A549 (cell line): Measurements from ENCODE around the gene CCDC97.

Experiments used
- CHD2 ChIP-seq: fragments of 150-350 bp; IDR thresholded peaks from 2 replicates; pipeline ENCODE4 v1.6.1; 2014; ENCODE audit warnings: low read length; ENCODE audit not compliant: partially characterized antibody
- CHD4 ChIP-seq: fragments of 200-600 bp; sonication (generic); IDR thresholded peaks from 2 replicates; pipeline ENCODE4 v1.6.1; 2016; ENCODE audit warnings: antibody characterized with exemption, mild to moderate bottlenecking, borderline replicate concordance
- FOXS1 ChIP-seq: fragments of 250-450 bp; sonication (Bioruptor Pico); IDR thresholded peaks from 2 replicates; pipeline ENCODE4 v1.5.0; 2020; ENCODE audit warnings: mild to moderate bottlenecking, moderate library complexity
- HOXB5 ChIP-seq: fragments of 250-450 bp; sonication (Bioruptor Pico); IDR thresholded peaks from 2 replicates; pipeline ENCODE4 v1.5.0; 2020; ENCODE audit warnings: mild to moderate bottlenecking, moderate library complexity
- KDM5A ChIP-seq: fragments of 200-600 bp; sonication (generic); IDR thresholded peaks from 2 replicates; pipeline ENCODE4 v1.6.1; 2016; ENCODE audit warnings: antibody characterized with exemption, mild to moderate bottlenecking
- POLR2A ChIP-seq: IDR thresholded peaks from 2 replicates; pipeline ENCODE4 v1.6.1; 2012; ENCODE audit warnings: mild to moderate bottlenecking, low read length
- RARB ChIP-seq: fragments of 250-450 bp; sonication (Bioruptor Pico); IDR thresholded peaks from 2 replicates; pipeline ENCODE4 v1.8.0; 2021; ENCODE audit warnings: mild to moderate bottlenecking, moderate library complexity
- SREBF2 ChIP-seq: fragments of 450-650 bp; IDR thresholded peaks from 2 replicates; pipeline ENCODE4 v1.6.1; 2014; ENCODE audit warnings: mild to moderate bottlenecking, moderate library complexity
- ZFP36 ChIP-seq: fragments of 450-650 bp; IDR thresholded peaks from 2 replicates; pipeline ENCODE4 v1.6.1; 2014; ENCODE audit warnings: borderline replicate concordance; ENCODE audit not compliant: partially characterized antibody
- TF ChIP-seq, protein P1 (sequence below): fragments of >200 bp; sonication (Bioruptor Twin); formaldehyde crosslinking; IDR thresholded peaks from 3 replicates; pipeline ENCODE4 v1.5.1; 2016
- TF ChIP-seq, protein P2 (sequence below): fragments of 250-450 bp; sonication (Bioruptor Pico); IDR thresholded peaks from 2 replicates; pipeline ENCODE4 v1.5.0; 2021; ENCODE audit warnings: mild to moderate bottlenecking, moderate library complexity, borderline replicate concordance

DNA sequence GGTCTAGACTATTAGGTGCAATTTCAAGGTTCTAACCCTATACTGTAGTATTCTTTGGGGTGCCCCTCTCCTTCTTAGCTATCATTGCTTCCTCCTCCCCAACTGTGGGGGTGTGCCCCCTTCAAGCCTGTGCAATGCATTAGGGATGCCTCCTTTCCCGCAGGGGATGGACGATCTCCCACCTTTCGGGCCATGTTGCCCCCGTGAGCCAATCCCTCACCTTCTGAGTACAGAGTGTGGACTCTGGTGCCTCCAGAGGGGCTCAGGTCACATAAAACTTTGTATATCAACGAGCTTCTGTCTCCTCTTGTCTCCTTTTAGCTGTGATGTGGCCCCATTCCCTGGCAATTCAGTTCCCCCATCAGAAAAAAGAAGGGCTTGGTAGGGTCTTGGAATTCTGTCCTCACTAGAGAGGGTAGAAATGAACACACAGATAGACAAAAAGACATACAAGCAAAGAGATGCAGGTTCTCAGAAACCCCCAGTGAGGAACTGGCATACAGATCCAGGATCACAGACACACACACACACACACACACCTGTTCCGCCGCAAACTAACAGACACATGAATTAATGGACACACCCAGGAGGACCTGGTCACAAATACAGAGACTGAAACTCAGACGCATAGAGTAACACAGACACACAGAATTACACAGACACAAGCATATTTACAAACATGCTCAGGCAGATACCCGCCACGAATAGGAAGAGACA, 48.3 kb upstream of the CCDC97 start:
- TF ChIP-seq, protein P1, sequence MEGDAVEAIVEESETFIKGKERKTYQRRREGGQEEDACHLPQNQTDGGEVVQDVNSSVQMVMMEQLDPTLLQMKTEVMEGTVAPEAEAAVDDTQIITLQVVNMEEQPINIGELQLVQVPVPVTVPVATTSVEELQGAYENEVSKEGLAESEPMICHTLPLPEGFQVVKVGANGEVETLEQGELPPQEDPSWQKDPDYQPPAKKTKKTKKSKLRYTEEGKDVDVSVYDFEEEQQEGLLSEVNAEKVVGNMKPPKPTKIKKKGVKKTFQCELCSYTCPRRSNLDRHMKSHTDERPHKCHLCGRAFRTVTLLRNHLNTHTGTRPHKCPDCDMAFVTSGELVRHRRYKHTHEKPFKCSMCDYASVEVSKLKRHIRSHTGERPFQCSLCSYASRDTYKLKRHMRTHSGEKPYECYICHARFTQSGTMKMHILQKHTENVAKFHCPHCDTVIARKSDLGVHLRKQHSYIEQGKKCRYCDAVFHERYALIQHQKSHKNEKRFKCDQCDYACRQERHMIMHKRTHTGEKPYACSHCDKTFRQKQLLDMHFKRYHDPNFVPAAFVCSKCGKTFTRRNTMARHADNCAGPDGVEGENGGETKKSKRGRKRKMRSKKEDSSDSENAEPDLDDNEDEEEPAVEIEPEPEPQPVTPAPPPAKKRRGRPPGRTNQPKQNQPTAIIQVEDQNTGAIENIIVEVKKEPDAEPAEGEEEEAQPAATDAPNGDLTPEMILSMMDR: no peak
- TF ChIP-seq HOXB5 (CRISPR knock-in tag) (no peak), CHD2 (no peak), ZFP36 (no peak), FOXS1 (no peak), POLR2A (no peak), KDM5A (no peak), RARB (no peak; the same call in 1 of the 2 replicates), SREBF2 (no peak), CHD4 (no peak)
- TF ChIP-seq, protein P2, sequence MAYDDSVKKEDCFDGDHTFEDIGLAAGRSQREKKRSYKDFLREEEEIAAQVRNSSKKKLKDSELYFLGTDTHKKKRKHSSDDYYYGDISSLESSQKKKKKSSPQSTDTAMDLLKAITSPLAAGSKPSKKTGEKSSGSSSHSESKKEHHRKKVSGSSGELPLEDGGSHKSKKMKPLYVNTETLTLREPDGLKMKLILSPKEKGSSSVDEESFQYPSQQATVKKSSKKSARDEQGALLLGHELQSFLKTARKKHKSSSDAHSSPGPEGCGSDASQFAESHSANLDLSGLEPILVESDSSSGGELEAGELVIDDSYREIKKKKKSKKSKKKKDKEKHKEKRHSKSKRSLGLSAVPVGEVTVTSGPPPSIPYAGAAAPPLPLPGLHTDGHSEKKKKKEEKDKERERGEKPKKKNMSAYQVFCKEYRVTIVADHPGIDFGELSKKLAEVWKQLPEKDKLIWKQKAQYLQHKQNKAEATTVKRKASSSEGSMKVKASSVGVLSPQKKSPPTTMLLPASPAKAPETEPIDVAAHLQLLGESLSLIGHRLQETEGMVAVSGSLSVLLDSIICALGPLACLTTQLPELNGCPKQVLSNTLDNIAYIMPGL (CRISPR knock-in tag): no peak
